Measurements from ENCODE around the gene GPRC5C.

GRCh38 chr17:74478420-74479100 lies 46.7 kb downstream of the GPRC5C start:
- TF ChIP-seq CTCF (IDR thresholded peaks at IDR 0.05 in 2 of 3, conservative IDR thresholded peaks at IDR 0.05 in 1 of 3; ENCODE audit: insufficient read depth in 2 of 3, low read depth in 1 of 3, low read length in 3 of 3) (no peak), NCOA4 (IDR thresholded peaks at IDR 0.05; ENCODE audit: partially characterized antibody) (no peak), SMAD2 (IDR thresholded peaks at IDR 0.05; ENCODE audit: low read depth, low read length) (no peak), RBBP5 (IDR thresholded peaks at IDR 0.05; ENCODE audit: borderline replicate concordance, insufficient read depth, low read length, poor library complexity, severe bottlenecking) (no peak), KDM4B (IDR thresholded peaks at IDR 0.05; ENCODE audit: borderline replicate concordance in 2 of 2, low read depth in 1 of 2) (no peak), ZNF23 (CRISPR knock-in tag; IDR thresholded peaks at IDR 0.05) (no peak), ETV6 (IDR thresholded peaks at IDR 0.05; ENCODE audit: borderline replicate concordance in 1 of 2, low read depth in 2 of 2, low read length in 1 of 2) (0 out of 4 replicates have a peak, but pooled peaks of 1 of the 2 experiments have one; percentile 14), ETV6 (CRISPR knock-in tag; IDR thresholded peaks at IDR 0.05; ENCODE audit: borderline replicate concordance) (no peak)
